Measurements from ENCODE around the gene PLA2G1B.

- TF ChIP-seq CTCF (conservative IDR thresholded peaks at IDR 0.05; ENCODE audit: low read length) (no peak), EZH2phosphoT487 (IDR thresholded peaks at IDR 0.05; ENCODE audit: borderline replicate concordance, low read depth, low read length) (no peak)
These were observed 10.2 kb upstream of the PLA2G1B start for GRCh38 chr12:120337730-120338129.
